HG02870 (cell line): ENCODE measurements around the gene LYSMD1.
A peak's percentile ranks its signal among the peaks of the same experiment; 100 is the strongest.
"Not testable (repeated sequence)": the region's sequence is repeated elsewhere in the genome, so short reads cannot be mapped to it uniquely, and the experiment has no call there.

Source experiments
- ATAC-seq: cut with Tn5 transposase; IDR thresholded peaks from one replicate; pipeline ENCODE4 v1.9.1; 2021; ENCODE audit warnings: mild to moderate bottlenecking, moderate library complexity; ENCODE audit not compliant: unreplicated experiment

LYSMD1 gene, protein sequence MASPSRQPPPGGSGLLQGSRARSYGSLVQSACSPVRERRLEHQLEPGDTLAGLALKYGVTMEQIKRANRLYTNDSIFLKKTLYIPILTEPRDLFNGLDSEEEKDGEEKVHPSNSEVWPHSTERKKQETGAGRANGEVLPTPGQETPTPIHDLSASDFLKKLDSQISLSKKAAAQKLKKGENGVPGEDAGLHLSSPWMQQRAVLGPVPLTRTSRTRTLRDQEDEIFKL

GRCh38 chr1:151165738-151166504 is at the start of gene LYSMD1, which contains the start of gene SCNM1:
LYSMD1 (minus strand) TSS chr1:151165902; CDS start chr1:151165258, 644 bp downstream.
SCNM1 (plus strand) TSS chr1:151166144; CDS start chr1:151166153, 9 bp downstream.
- ATAC-seq = peak; percentile 78

DNA sequence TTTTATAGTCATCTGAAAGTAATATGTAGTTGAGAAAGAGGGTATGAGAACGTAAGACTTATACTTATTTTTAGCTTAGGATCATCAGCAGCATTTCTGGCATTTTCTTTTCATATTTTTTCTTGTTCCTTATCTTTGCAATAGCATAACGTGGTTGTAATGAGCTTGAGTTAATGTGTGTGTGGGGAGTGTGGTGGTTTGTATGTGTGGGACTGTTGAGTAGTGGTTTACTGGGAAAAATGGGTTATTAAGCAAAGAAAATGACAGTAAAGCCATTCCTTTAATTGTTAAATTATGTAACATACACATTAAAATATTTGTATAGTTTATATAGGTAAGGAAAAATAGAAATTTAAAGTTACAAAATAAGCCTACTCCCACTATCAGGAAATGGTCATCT is 47.9 kb upstream of the LYSMD1 start:
- ATAC-seq = no peak

GRCh38 chr1:151211972-151212705 is 46.4 kb upstream of the LYSMD1 start:
- ATAC-seq = no peak

GRCh38 chr1:151210830-151211229 is 45.1 kb upstream of the LYSMD1 start:
- no peak for ATAC-seq

- ATAC-seq = not testable (repeated sequence)
These were observed 39.8 kb upstream of the LYSMD1 start for GRCh38 chr1:151205381-151205965.

GRCh38 chr1:151199873-151200581 is 34.3 kb upstream of the LYSMD1 start:
- no peak for ATAC-seq

GRCh38 chr1:151198254-151199127 is 32.8 kb upstream of the LYSMD1 start, which contains the start of gene PIP5K1A:
PIP5K1A (plus strand) TSS chr1:151198552; CDS start chr1:151198997, 445 bp downstream.
- ATAC-seq = peak; percentile 79

DNA sequence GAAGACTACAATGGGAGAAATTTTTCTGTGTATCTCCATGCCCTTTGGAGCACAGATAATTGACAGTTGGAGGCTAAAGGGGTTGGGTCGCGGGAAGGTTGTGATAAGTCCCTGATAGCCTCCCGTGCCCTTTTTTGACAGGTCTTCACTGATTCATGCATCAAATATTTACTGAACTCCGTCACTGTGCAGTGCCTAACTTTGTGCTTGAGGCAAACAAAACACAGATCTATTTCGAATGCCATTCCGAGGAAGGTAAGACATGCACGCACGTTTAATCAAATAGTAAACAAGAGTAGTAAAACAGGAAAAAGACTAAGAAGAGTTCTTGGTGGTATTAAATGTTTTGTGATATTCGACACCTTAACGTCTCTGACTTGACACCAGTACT is 32.2 kb upstream of the LYSMD1 start:
- ATAC-seq = no peak

DNA sequence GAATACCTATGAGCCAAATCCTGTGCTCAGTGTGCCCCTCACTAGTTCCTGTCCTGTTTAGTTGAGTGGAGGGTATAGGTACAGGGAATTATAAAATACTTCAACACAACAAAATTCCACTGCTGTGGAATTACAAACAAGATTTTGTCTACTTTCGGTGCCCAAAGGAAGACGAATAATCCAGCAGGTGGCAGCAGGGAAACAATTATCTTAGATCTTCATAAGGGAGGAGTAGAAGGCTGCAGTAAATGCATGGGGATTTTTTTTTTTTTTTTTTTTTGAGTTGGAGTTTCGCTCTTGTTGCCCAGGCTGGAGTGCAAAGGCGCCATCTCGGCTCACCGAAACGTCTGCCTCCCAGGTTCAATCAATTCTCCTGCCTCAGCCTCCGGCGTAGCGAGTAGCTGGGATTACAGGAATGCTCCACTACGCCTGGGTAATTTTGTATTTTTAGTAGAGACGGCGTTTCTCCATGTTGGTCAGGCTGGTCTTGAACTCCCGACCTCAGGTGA is 30.6 kb upstream of the LYSMD1 start:
- no peak for ATAC-seq

- not testable (repeated sequence) for ATAC-seq
These were observed 29.3 kb upstream of the LYSMD1 start for GRCh38 chr1:151194894-151195594.

DNA sequence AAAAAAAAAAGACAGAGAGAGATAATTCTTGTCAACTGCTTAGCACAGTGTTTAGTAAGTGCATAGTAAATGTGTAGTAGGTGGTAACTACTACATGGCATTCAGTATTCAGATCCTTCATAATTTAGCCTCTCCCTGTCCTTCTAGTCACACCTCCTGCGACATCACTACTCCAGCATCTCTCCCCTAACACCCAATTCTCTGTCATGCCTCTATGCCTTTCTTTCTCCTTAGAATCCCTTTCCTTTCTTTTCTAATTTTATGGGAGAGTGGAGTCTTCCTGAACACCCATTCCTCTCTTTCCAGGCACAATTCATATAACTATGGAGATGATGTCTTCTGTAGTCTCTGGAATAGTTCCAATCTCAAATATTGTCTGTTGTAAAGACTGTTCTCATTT is 28.2 kb upstream of the LYSMD1 start:
- ATAC-seq = no peak

DNA sequence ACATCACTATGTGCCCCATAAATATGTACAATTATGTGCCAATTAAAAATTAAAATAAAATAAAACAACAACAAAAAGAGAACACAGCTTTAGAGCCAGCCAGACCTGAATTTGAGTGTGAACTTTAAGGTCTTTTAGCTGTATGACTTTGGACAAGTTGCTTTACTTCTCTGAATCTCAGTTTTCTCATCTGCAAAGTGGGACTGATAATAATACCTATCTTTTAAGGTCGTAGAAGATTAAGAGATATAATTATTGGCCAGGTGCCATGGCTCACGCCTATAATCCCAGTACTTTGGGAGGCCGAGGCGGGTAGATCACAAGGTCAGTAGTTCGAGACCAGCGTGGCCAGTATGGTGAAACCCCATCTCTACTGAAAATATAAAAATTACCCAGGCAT is 27.6 kb upstream of the LYSMD1 start:
- no peak for ATAC-seq

DNA sequence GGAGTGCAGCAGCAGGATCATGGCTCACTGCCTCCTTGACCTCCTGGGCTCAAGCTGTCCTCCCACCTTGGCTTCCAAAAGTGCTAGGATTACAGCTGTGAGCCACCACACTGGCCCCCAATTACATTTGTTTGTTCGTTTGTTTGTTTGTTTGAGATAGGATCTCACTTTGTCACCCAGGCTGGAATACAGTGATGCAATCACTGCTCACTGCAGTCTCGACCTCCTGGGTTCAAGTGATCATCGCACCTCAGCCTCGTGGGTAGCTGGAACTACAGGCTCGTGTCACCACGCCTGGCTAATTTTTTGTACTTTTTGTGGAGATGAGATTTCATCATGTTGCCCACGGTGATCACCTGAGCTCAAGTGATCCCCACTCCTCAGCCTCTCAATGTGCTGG is 26.3 kb upstream of the LYSMD1 start:
- no peak for ATAC-seq

- ATAC-seq = peak; percentile 84
These were observed 24.1 kb upstream of the LYSMD1 start, which contains the start of gene VPS72 for GRCh38 chr1:151189637-151190445. VPS72 (minus strand) TSS chr1:151190197; CDS start chr1:151190121, 76 bp downstream.

DNA sequence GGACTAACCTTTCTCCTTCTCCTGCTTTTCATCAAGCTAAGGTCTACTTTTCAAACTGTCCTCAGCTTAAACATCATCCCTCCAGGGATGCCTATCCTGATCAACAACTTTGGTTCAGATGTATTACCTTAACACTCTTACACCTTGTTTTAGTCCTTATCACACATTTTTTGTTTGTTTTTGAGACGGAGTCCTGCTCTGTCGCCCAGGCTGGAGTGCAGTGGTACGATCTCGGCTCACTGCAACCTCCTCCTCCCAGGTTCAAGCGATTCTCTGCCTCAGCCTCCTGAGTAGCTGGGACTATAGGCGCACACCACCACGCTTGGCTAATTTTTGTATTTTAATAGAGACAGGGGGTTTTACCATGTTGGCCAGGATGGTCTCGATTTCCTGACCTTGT is 23.0 kb upstream of the LYSMD1 start:
- not testable (repeated sequence) for ATAC-seq

DNA sequence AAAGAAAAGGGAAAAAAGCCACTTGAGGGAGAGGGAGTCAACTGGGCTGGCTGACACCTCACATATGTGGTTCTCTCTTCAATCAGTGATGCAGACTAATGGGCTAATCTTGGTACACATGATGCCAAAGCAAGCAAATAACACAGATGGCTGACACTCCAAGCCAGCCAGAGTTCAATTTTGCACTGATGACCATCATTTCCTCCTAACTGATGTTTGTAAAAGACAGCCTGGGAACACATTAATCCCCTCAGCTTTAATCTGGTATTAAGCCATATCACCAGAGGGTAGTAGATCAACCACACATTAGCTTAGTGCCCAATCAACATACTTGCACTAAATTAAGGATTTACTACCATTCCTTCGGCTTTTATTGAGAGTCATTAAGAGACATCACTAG is 21.5 kb upstream of the LYSMD1 start:
- no peak for ATAC-seq

DNA sequence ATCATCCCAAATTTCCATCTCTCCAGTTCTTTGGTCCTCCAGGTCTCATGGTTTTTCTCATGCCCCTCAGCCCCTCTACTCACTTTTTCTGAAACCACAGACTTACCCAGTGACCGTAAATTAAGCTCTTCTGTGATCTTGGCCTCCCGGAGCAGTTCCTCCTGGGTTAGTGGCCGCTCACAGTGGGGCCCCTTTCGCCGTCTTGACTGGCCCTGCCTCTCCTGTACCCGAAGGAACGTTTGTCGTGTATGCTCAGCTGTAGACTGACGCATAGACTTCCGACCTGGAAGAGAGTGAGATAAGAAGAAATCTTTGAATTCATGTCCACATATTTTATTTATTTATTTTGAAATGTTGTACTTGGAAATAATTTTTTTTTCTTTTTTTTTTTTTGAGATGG is 18.5 kb upstream of the LYSMD1 start:
- no peak for ATAC-seq
